DND-41 (cell line): ENCODE results near the gene UNC79.

Experiments used
- ATAC-seq: fragments of 200-7000 bp; cut with Tn5 transposase; 3 replicates; pipeline ENCODE4 v1.9.1; 2021; ENCODE audit warnings: low read depth; ENCODE audit not compliant: insufficient read depth
- DNase-seq: peaks from one replicate; pipeline ENCODE4 v3.0.0-alpha.2; 2020
- H2AFZ ChIP-seq: 2 replicates; pipeline ENCODE4 v1.6.0; 2012; ENCODE audit warnings: low read depth, low read length
- H3K27ac ChIP-seq: 2 replicates; pipeline ENCODE4 v1.5.1; 2012; ENCODE audit warnings: low read length, inconsistent platforms
- H3K27me3 ChIP-seq: fragments of 200-600 bp; sonication (generic); 2 replicates; pipeline ENCODE4 v1.6.0; 2012; ENCODE audit warnings: low read length, mild to moderate bottlenecking, inconsistent platforms; ENCODE audit not compliant: insufficient read depth, poor library complexity
- H3K36me3 ChIP-seq: 2 replicates; pipeline ENCODE4 v1.5.1; 2012; ENCODE audit warnings: low read length, inconsistent platforms; ENCODE audit not compliant: insufficient read depth
- H3K4me1 ChIP-seq: 2 replicates; pipeline ENCODE4 v1.5.1; 2012; ENCODE audit warnings: mild to moderate bottlenecking, low read length; ENCODE audit not compliant: insufficient read depth
- H3K4me2 ChIP-seq: 2 replicates; pipeline ENCODE4 v1.6.0; 2012; ENCODE audit warnings: mild to moderate bottlenecking, moderate library complexity, low read length, inconsistent platforms; ENCODE audit not compliant: insufficient read depth
- H3K4me3 ChIP-seq, 2 experiments: fragments of 200-600 bp in 1 of 2; shearing (Covaris generic) in 1 of 2; 2 replicates each; pipeline ENCODE4 v1.5.1; 2012 to 2016; ENCODE audit warnings: inconsistent platforms in 2 of 2, low read length in 2 of 2, mild to moderate bottlenecking in 2 of 2, low read depth in 1 of 2, moderate library complexity in 1 of 2
- H3K79me2 ChIP-seq: 2 replicates; pipeline ENCODE4 v1.6.0; 2012; ENCODE audit warnings: low read length, inconsistent platforms; ENCODE audit not compliant: insufficient read depth
- H3K9ac ChIP-seq: 2 replicates; pipeline ENCODE4 v1.6.0; 2012; ENCODE audit warnings: low read depth, mild to moderate bottlenecking, inconsistent platforms, low read length, moderate library complexity
- H3K9me3 ChIP-seq: 2 replicates; pipeline ENCODE4 v1.5.1; 2012; ENCODE audit warnings: low read length, moderate library complexity, mild to moderate bottlenecking, inconsistent platforms; ENCODE audit not compliant: insufficient read depth, severe bottlenecking
- H4K20me1 ChIP-seq: 2 replicates; pipeline ENCODE4 v1.6.0; 2012; ENCODE audit warnings: low read length; ENCODE audit not compliant: insufficient read depth
- CTCF ChIP-seq: IDR thresholded peaks from 2 replicates; pipeline ENCODE4 v1.5.1; 2012; ENCODE audit warnings: borderline replicate concordance, low read length, moderate library complexity, mild to moderate bottlenecking; ENCODE audit not compliant: poor library complexity, severe bottlenecking; ENCODE audit errors: extremely low read depth
- EZH2 ChIP-seq: IDR thresholded peaks from 3 replicates; pipeline ENCODE4 v1.6.1; 2012; ENCODE audit warnings: borderline replicate concordance, low read depth, mild to moderate bottlenecking, moderate library complexity, low read length, inconsistent platforms; ENCODE audit not compliant: severe bottlenecking

UNC79 gene

DNA sequence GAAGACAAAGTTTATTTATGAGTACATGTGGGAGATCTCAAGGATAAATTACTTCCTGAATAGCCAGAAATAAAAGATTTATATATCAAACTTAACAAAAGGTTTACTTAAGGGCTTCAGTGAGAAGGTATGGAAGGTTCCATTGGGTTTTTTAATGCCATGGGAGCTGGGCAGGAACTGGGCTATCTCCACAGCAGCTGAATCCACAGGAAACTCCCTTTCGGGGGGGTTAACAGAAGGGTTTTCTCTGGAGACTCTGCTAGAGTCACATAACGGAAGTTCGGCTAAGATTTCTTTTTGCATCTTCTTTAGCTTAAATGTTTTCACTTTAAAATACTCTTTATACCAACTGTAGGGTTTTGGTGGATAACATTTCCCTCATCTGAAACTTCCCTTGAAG, 113.5 kb downstream of the UNC79 start:
- ATAC-seq = no peak
- TF ChIP-seq CTCF (no peak), EZH2 (no peak)
- H3K9ac ChIP-seq = no peak overlapping the region
- no peaks in the 10 kb centered on the region for H3K36me3 ChIP-seq
- DNase-seq = no peak
- H3K4me3 ChIP-seq = no peak overlapping the region
- H3K9me3 ChIP-seq = no peaks in the 10 kb centered on the region
- no peaks in the 10 kb centered on the region for H4K20me1 ChIP-seq
- no peak overlapping the region for H3K4me2 ChIP-seq
- H3K27ac ChIP-seq = no peak overlapping the region
- no peak overlapping the region for H2AFZ ChIP-seq
- peaks cover under 1% of the 10 kb centered on the region for H3K27me3 ChIP-seq
- no peaks in the 10 kb centered on the region for H3K79me2 ChIP-seq
- no peaks in the 10 kb centered on the region for H3K4me1 ChIP-seq

DNA sequence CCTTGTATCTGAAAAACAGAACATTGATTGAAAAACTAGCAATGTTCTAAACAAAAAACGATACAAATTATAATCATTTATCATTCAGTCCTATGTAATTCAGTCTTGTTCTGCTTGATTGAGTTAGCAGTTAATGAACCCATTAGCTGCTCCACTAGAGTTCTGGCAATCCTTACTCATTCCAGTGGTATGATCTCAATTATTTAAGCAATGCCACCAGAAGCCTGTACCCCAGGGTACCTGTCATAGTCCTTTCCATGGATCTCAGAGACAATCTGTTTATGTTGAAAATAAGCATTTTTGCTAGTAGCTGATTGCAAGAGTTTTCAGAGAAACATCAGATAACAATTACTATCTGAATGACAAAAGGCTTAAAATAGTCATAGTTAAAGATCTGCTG, 115.9 kb downstream of the UNC79 start:
- TF ChIP-seq EZH2 (no peak), CTCF (no peak)
- H3K79me2 ChIP-seq = no peaks in the 10 kb centered on the region
- DNase-seq (no peak), ATAC-seq (no peak)
- no peak overlapping the region for H3K9ac ChIP-seq
- H2AFZ ChIP-seq = no peak overlapping the region
- no peak overlapping the region for H3K4me3 ChIP-seq
- no peaks in the 10 kb centered on the region for H3K9me3 ChIP-seq
- H3K4me1 ChIP-seq = no peaks in the 10 kb centered on the region
- peaks cover 5% of the 10 kb centered on the region for H3K27me3 ChIP-seq
- H3K27ac ChIP-seq = no peak overlapping the region
- H3K4me2 ChIP-seq = no peak overlapping the region
- no peaks in the 10 kb centered on the region for H4K20me1 ChIP-seq
- no peaks in the 10 kb centered on the region for H3K36me3 ChIP-seq

- Histone ChIP-seq H3K27me3 (peaks cover 5% of the 10 kb centered on the region), H4K20me1 (no peaks in the 10 kb centered on the region), H2AFZ (no peak overlapping the region), H3K4me3 (no peak overlapping the region), H3K36me3 (no peaks in the 10 kb centered on the region), H3K4me1 (no peaks in the 10 kb centered on the region), H3K4me2 (no peak overlapping the region), H3K27ac (no peak overlapping the region), H3K9ac (no peak overlapping the region), H3K9me3 (no peaks in the 10 kb centered on the region), H3K79me2 (no peaks in the 10 kb centered on the region)
- no peak for DNase-seq
- no peak for TF ChIP-seq EZH2
- ATAC-seq = no peak
These were observed 117.5 kb downstream of the UNC79 start for GRCh38 chr14:93548102-93548843.

DNA sequence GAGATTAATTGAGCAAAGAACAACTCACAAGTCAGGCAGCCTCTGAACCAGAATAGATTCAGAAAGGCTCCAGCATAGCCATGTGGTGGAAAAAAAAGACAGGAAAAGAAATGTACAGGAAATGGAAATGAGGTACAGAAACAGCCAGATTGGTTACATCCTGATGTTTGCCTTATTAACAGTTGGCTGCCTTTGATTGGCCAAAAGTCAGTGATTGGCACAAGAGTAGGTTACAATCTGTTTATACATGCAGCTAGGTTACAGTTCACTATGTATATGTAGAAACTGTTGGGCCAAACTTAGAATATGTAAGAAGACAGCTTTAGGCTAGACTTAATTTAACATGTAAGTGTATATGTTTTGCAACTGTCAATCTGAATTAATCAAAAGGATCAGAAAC, 118.9 kb downstream of the UNC79 start:
- Histone ChIP-seq H3K9ac (no peak overlapping the region), H3K79me2 (no peaks in the 10 kb centered on the region), H3K4me1 (no peaks in the 10 kb centered on the region), H3K9me3 (no peaks in the 10 kb centered on the region), H3K4me3 (no peak overlapping the region), H3K27ac (no peak overlapping the region), H3K27me3 (peaks cover 5% of the 10 kb centered on the region), H3K4me2 (no peak overlapping the region), H3K36me3 (no peaks in the 10 kb centered on the region), H4K20me1 (no peaks in the 10 kb centered on the region), H2AFZ (no peak overlapping the region)
- no peak for ATAC-seq
- TF ChIP-seq EZH2 (no peak), CTCF (no peak)
- no peak for DNase-seq
